ENCODE data around the gene PSPH.
"Not testable (repeated sequence)": the region's sequence is repeated elsewhere in the genome, so short reads cannot be mapped to it uniquely, and the experiment has no call there.

Gene PSPH

DNA sequence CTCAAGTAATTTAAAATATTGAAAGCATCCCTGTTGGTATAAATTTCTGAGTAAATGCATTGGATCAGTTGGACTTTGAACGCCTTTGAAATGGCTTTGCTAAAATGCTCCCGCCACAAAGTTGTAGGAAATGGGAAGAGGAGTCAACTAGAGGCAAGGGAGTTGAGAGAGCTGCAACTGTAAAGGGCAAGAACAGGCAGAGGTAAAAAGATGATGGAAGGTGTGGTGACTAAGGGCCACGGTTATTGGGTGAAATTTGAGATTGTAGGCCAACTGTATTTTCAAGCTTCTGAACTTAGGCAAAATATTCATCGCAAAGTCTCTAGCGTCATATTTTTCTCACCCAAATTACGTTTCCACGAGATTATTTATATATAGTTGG lies 12.2 kb upstream of the PSPH start:
- no peak for TF ChIP-seq HDGF (IDR thresholded peaks at IDR 0.05; ENCODE audit: borderline replicate concordance)
- 0 out of 2 replicates have a peak, but pooled peaks have one; percentile 10 for TF ChIP-seq L3MBTL2 (conservative IDR thresholded peaks at IDR 0.05)
- ChIA-PET CTCF (interaction anchor here (1.0 kb wide), 1 partner anchor 11 kb away, joined by 3 read pairs; no protein-coding TSS in a partner anchor), POLR2A (interaction anchor here (0.7 to 7.8 kb wide), 6 partner anchors 9 to 107 kb away, joined by 3 to 79 read pairs (median 5); partner anchors contain the start of genes CCT6A and PSPH)
- no peak for DNase-seq (ENCODE audit: extremely low spot score)

GRCh38 chr7:56062382-56062781 lies 11.1 kb upstream of the PSPH start:
- POLR2A ChIA-PET, result interaction anchor here (1.2 to 7.8 kb wide), 2 partner anchors 8 to 11 kb away, joined by 5 to 79 read pairs; partner anchors contain the start of genes CCT6A and PSPH
- TF ChIP-seq ZNF384 (IDR thresholded peaks at IDR 0.05), result no peak
- TF ChIP-seq L3MBTL2 (conservative IDR thresholded peaks at IDR 0.05), result no peak
- no peak for DNase-seq (ENCODE audit: extremely low spot score)
- CTCF ChIA-PET, result interaction anchor here (1.0 kb wide), 1 partner anchor 11 kb away, joined by 3 read pairs; the partner anchor contains the start of genes CCT6A and PSPH

DNA sequence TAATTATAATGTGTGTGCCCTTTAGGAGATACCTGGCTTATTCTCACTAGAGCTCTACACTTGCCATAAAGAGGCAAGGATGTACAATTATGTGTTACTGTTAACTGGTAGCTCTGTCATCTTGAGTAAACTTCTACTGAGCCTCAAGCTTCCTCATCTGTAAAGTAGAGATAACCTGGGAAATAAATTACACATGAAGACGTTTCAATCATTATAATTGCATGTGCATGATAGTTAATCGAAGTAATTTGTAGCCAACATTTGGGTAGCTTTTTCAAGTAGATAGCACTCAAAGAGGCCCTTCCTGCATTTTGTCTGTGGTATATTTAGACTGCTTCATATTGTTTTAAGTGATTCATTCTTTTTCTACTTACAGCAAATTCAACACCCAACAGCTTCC lies 2.7 kb upstream of the PSPH start:
- ChIA-PET POLR2A (interaction anchor here (1.6 to 3.3 kb wide), 2 partner anchors 9 to 11 kb away, joined by 5 to 12 read pairs; partner anchors contain the start of gene SUMF2), CTCF (no interaction called here)
- DNase-seq (ENCODE audit: extremely low spot score), result no peak
- TF ChIP-seq ARNT (IDR thresholded peaks at IDR 0.05) (no peak), FOXK2 (IDR thresholded peaks at IDR 0.05) (no peak), FOXM1 (IDR thresholded peaks at IDR 0.05; ENCODE audit: borderline replicate concordance) (no peak), FOXA1 (IDR thresholded peaks at IDR 0.05) (no peak), PKNOX1 (IDR thresholded peaks at IDR 0.05) (no peak), SP1 (IDR thresholded peaks at IDR 0.05) (no peak), ZNF384 (IDR thresholded peaks at IDR 0.05) (no peak), SUZ12 (IDR thresholded peaks at IDR 0.05) (no peak), BHLHE40 (IDR thresholded peaks at IDR 0.05; ENCODE audit: borderline replicate concordance) (no peak), CTBP1 (IDR thresholded peaks at IDR 0.05; ENCODE audit: borderline replicate concordance) (no peak), HDGF (IDR thresholded peaks at IDR 0.05; ENCODE audit: borderline replicate concordance) (no peak), TARDBP (IDR thresholded peaks at IDR 0.05) (no peak), LEF1 (IDR thresholded peaks at IDR 0.05; ENCODE audit: borderline replicate concordance) (no peak), ELF4 (IDR thresholded peaks at IDR 0.05) (no peak), NFRKB (IDR thresholded peaks at IDR 0.05) (no peak)

GRCh38 chr7:56053379-56053778 lies 2.1 kb upstream of the PSPH start:
- ChIA-PET POLR2A (interaction anchor here (1.6 to 3.3 kb wide), 2 partner anchors 10 to 11 kb away, joined by 5 to 12 read pairs; partner anchors contain the start of gene SUMF2), CTCF (no interaction called here)
- no peak for TF ChIP-seq ARNT (IDR thresholded peaks at IDR 0.05)
- no peak for TF ChIP-seq PKNOX1 (IDR thresholded peaks at IDR 0.05)
- no peak for TF ChIP-seq SUZ12 (IDR thresholded peaks at IDR 0.05)
- TF ChIP-seq FOXK2 (IDR thresholded peaks at IDR 0.05), result no peak
- no peak for TF ChIP-seq ZNF384 (IDR thresholded peaks at IDR 0.05)
- TF ChIP-seq SP1 (IDR thresholded peaks at IDR 0.05), result no peak
- TF ChIP-seq BHLHE40 (IDR thresholded peaks at IDR 0.05; ENCODE audit: borderline replicate concordance), result no peak
- TF ChIP-seq HDGF (IDR thresholded peaks at IDR 0.05; ENCODE audit: borderline replicate concordance), result no peak
- no peak for TF ChIP-seq FOXM1 (IDR thresholded peaks at IDR 0.05; ENCODE audit: borderline replicate concordance)
- DNase-seq (ENCODE audit: extremely low spot score), result no peak

GRCh38 chr7:56051053-56051338 lies 248 bp downstream of the PSPH start:
- POLR2A ChIA-PET, result interaction anchor here (0.8 to 2.6 kb wide), 20 partner anchors 8 to 1292 kb away, joined by 3 to 79 read pairs (median 4); partner anchors contain the start of genes CHCHD2, NIPSNAP2, SEC61G and SUMF2
- CTCF ChIA-PET, result interaction anchor here (0.6 to 1.5 kb wide), 3 partner anchors 12 to 438 kb away, joined by 3 to 4 read pairs (median 3); no protein-coding TSS in a partner anchor
- TF ChIP-seq BHLHE40 (IDR thresholded peaks at IDR 0.05; ENCODE audit: borderline replicate concordance) (no peak), SP1 (IDR thresholded peaks at IDR 0.05) (no peak), L3MBTL2 (conservative IDR thresholded peaks at IDR 0.05) (no peak), FOXM1 (IDR thresholded peaks at IDR 0.05; ENCODE audit: borderline replicate concordance) (no peak), LEF1 (IDR thresholded peaks at IDR 0.05; ENCODE audit: borderline replicate concordance) (no peak), CTBP1 (IDR thresholded peaks at IDR 0.05; ENCODE audit: borderline replicate concordance) (no peak), HDGF (IDR thresholded peaks at IDR 0.05; ENCODE audit: borderline replicate concordance) (no peak), NFRKB (IDR thresholded peaks at IDR 0.05) (no peak), ELF4 (IDR thresholded peaks at IDR 0.05) (no peak), ZNF384 (IDR thresholded peaks at IDR 0.05) (no peak), SUZ12 (IDR thresholded peaks at IDR 0.05) (no peak), PKNOX1 (IDR thresholded peaks at IDR 0.05) (no peak), ARNT (IDR thresholded peaks at IDR 0.05) (no peak), TARDBP (IDR thresholded peaks at IDR 0.05) (no peak), FOXA1 (IDR thresholded peaks at IDR 0.05) (no peak)
- no peak for DNase-seq (ENCODE audit: extremely low spot score)

GRCh38 chr7:56048763-56049162 lies 2.5 kb downstream of the PSPH start:
- POLR2A ChIA-PET, result interaction anchor here (0.7 kb wide), 1 partner anchor 15 kb away, joined by 4 read pairs; no protein-coding TSS in a partner anchor
- not testable (repeated sequence) for DNase-seq (ENCODE audit: extremely low spot score)
- CTCF ChIA-PET, result interaction anchor here (0.6 kb wide), 1 partner anchor 34 kb away, joined by 4 read pairs; no protein-coding TSS in a partner anchor

DNA sequence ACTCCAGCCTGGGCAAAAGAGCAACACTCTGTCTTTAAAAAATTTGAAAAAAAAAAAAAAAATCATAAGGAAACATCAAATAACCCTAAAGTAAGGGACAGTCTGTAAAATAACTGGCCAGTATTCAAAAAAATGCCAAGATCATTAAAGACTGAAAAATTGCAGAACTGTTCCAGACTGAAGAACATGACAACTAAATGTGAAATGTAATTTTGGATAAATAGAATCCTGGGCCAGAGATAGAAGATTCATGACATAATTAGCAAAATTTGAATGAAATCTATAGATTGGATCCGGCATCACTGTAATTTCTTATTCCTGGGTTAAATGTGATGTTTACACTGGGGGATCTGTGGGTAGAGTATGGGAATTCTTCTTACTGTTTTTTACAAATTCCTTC lies 3.0 kb downstream of the PSPH start:
- POLR2A ChIA-PET, result interaction anchor here (0.7 kb wide), 1 partner anchor 14 kb away, joined by 4 read pairs; no protein-coding TSS in a partner anchor
- DNase-seq (ENCODE audit: extremely low spot score), result no peak
- CTCF ChIA-PET, result interaction anchor here (0.6 kb wide), 1 partner anchor 33 kb away, joined by 4 read pairs; no protein-coding TSS in a partner anchor
- no peak for TF ChIP-seq PKNOX1 (IDR thresholded peaks at IDR 0.05)
- TF ChIP-seq CTBP1 (IDR thresholded peaks at IDR 0.05; ENCODE audit: borderline replicate concordance), result no peak
- no peak for TF ChIP-seq HDGF (IDR thresholded peaks at IDR 0.05; ENCODE audit: borderline replicate concordance)
- TF ChIP-seq NFRKB (IDR thresholded peaks at IDR 0.05), result no peak
- no peak for TF ChIP-seq TARDBP (IDR thresholded peaks at IDR 0.05)
- no peak for TF ChIP-seq ZNF384 (IDR thresholded peaks at IDR 0.05)

DNA sequence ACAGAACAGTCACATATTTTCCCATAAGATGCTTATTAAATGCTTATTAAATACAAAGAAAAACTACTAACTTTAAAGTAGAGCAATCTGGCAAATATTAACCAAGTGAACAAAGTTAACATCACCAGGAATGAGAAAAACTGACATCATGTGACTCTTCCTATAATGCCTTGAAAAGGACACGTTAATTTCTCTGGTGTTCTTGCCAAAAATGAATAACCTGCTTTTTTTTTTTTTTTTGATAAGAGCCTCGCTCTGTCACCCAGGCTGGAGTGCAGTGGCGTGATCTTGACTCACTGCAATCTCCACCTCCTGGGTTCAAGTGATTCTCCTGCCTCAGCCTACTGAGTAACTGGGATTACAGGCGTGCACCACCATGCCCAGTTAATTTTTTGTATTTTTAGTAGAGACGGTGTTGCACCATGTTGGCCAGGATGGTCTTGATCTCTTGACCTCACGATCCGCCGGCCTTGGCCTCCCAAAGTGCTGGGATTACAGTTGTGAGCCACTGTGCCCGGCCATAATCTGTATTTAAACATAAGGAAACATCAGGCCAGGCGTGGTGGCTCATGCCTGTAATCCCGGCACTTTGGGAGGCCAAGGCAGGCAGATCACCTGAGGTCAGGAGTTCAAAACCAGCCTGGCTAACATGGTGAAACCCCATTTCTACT lies 3.7 kb downstream of the PSPH start:
- POLR2A ChIA-PET; DNase-seq (ENCODE audit: extremely low spot score); CTCF ChIA-PET: not testable (repeated sequence)
